Osteoblast (primary cell): Measurements from ENCODE around the gene HP. TPM values are rescaled to one million over a fixed set of nuclear protein-coding genes. Genes with fewer than 3 reads are reported as not detected.
"Not testable (repeated sequence)": the region's sequence is repeated elsewhere in the genome, so short reads cannot be mapped to it uniquely, and the experiment has no call there.

ENCODE experiments used
- DNase-seq: peaks from one replicate; pipeline ENCODE4 v3.0.0; 2011; ENCODE audit warnings: low spot score, mixed read lengths; ENCODE audit not compliant: insufficient read length; ENCODE audit errors: missing footprints
- H2AFZ ChIP-seq: 2 replicates; pipeline ENCODE4 v1.6.0; 2011; ENCODE audit warnings: mild to moderate bottlenecking, low read length
- H3K27ac ChIP-seq: 2 replicates; pipeline ENCODE4 v1.5.1; 2011; ENCODE audit warnings: mild to moderate bottlenecking, low read depth, low read length, moderate library complexity
- H3K27me3 ChIP-seq: 2 replicates; pipeline ENCODE4 v1.6.0; 2012; ENCODE audit warnings: mild to moderate bottlenecking, control low read depth, inconsistent platforms, low read length, moderate library complexity; ENCODE audit not compliant: insufficient read depth
- H3K36me3 ChIP-seq: 2 replicates; pipeline ENCODE4 v1.5.1; 2011; ENCODE audit warnings: mild to moderate bottlenecking, low read length, control low read depth, moderate library complexity; ENCODE audit not compliant: insufficient read depth
- H3K4me1 ChIP-seq: 2 replicates; pipeline ENCODE4 v1.5.1; 2011; ENCODE audit warnings: mild to moderate bottlenecking, low read length, control low read depth, moderate library complexity; ENCODE audit not compliant: insufficient read depth
- H3K4me2 ChIP-seq: 2 replicates; pipeline ENCODE4 v1.6.0; 2011; ENCODE audit warnings: mild to moderate bottlenecking, low read length; ENCODE audit not compliant: insufficient read depth
- H3K4me3 ChIP-seq: fragments of 200-600 bp; sonication (generic); 3 replicates; pipeline ENCODE4 v1.5.1; 2012; ENCODE audit warnings: mild to moderate bottlenecking, low read length, inconsistent platforms; ENCODE audit not compliant: insufficient read depth
- H3K79me2 ChIP-seq: 2 replicates; pipeline ENCODE4 v1.6.0; 2012; ENCODE audit warnings: mild to moderate bottlenecking, low read length, control low read depth, inconsistent platforms; ENCODE audit not compliant: insufficient read depth
- H3K9me3 ChIP-seq: 2 replicates; pipeline ENCODE4 v1.5.1; 2011; ENCODE audit warnings: low read depth, low read length, control low read depth
- H4K20me1 ChIP-seq: 2 replicates; pipeline ENCODE4 v1.6.0; 2012; ENCODE audit warnings: mild to moderate bottlenecking, low read length, control low read depth; ENCODE audit not compliant: insufficient read depth
- total RNA-seq: library from RNA; depleted of rRNA; stranded (reverse); fragments of >200 nt; gene quantifications from 2 replicates; pipeline ENCODE4 v1.2.3, GENCODE V29; 2012
- TF ChIP-seq, protein P1 (sequence below): IDR thresholded peaks from 2 replicates; pipeline ENCODE4 v1.5.1; 2011; ENCODE audit warnings: mild to moderate bottlenecking, low read depth, low read length, moderate library complexity; ENCODE audit errors: extremely low read depth

Gene HP
- total RNA-seq, 1 donor, result not detected

DNA sequence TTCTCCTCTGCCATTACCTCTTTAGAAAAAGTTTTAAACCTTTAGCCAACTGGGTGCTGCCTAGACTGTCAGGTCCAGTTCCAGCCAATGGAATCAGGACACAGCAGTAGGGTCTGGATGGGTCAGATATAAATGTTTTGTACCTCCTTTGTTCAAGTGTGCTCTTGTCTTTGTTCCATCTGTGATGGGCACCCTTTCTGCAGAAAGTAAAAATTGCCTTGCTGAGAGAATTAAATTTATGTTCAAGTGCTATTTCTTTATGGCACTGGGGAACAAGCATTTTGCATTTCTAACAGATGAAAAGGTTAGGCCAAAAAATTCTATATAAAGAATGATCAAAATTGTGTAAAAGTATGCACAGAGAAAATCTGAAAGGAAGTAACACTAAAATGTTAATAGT lies 5.2 kb upstream of the HP start:
- H3K4me2 ChIP-seq, result no peak overlapping the region
- no peaks in the 10 kb centered on the region for H3K9me3 ChIP-seq
- no peak overlapping the region for H3K4me3 ChIP-seq
- no peaks in the 10 kb centered on the region for H4K20me1 ChIP-seq
- no peak overlapping the region for H3K27ac ChIP-seq
- H3K79me2 ChIP-seq, result no peaks in the 10 kb centered on the region
- no peak overlapping the region for H2AFZ ChIP-seq
- TF ChIP-seq, protein P1, sequence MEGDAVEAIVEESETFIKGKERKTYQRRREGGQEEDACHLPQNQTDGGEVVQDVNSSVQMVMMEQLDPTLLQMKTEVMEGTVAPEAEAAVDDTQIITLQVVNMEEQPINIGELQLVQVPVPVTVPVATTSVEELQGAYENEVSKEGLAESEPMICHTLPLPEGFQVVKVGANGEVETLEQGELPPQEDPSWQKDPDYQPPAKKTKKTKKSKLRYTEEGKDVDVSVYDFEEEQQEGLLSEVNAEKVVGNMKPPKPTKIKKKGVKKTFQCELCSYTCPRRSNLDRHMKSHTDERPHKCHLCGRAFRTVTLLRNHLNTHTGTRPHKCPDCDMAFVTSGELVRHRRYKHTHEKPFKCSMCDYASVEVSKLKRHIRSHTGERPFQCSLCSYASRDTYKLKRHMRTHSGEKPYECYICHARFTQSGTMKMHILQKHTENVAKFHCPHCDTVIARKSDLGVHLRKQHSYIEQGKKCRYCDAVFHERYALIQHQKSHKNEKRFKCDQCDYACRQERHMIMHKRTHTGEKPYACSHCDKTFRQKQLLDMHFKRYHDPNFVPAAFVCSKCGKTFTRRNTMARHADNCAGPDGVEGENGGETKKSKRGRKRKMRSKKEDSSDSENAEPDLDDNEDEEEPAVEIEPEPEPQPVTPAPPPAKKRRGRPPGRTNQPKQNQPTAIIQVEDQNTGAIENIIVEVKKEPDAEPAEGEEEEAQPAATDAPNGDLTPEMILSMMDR, result no peak
- DNase-seq, result no peak
- no peaks in the 10 kb centered on the region for H3K36me3 ChIP-seq
- no peaks in the 10 kb centered on the region for H3K27me3 ChIP-seq
- peaks cover 8% of the 10 kb centered on the region for H3K4me1 ChIP-seq

DNA sequence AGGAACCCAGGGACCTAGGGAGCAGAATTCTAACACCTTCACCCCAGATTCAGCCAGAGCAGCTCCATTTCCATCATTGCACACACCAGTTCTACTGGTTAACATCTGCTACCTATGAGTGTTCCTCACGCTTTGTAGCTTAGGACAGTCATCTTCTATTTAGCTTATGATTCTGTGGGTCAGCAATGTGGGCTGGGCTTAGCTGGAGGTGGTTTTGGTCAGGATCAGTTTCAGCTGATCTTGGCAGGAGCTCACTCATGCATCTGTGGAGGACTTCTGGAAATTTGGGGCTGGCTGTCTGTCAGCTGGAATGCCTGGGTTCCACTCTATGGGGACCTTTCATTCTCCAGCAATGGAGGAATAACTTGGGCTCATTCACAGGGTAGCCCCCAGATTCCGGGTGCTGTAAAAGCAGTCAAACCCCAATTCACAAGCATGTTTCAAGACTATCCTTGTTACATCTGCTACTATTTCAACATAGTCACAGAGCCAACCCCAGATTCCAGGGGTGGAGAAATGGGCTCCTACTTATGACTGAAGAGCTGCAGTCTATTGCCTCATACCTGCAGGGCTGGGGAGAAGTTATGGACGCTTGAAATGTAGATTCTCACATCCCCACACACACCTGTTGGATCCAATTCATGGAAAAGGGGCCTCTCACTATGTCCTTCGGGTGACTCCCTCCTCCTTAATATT lies 3.4 kb upstream of the HP start:
- H3K79me2 ChIP-seq, result no peaks in the 10 kb centered on the region
- peak; percentile 88 for DNase-seq
- TF ChIP-seq, protein P1, result no peak

DNA sequence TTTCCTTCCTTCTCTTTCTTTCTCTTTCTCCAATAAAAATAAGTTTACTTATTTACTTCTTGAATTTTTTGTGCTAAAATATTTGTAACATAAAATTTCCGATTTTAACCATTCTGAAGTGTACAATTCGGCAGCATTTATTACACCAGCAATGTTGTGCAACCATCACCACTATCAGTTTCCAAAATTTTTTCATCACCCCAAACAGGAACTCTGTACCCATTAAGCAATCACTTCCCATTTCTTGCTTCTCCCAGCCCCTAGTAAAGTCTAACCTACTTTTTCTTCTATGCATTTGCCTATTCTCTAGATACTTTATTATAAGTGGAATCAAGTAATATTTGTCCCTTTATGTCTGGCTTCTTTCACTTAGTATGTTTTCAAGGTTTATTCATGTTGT lies 2.5 kb upstream of the HP start:
- no peak overlapping the region for H3K4me3 ChIP-seq
- TF ChIP-seq, protein P1, result no peak
- H4K20me1 ChIP-seq, result no peaks in the 10 kb centered on the region
- H3K4me1 ChIP-seq, result peaks cover 8% of the 10 kb centered on the region
- no peaks in the 10 kb centered on the region for H3K9me3 ChIP-seq
- no peaks in the 10 kb centered on the region for H3K79me2 ChIP-seq
- no peak overlapping the region for H3K27ac ChIP-seq
- no peak overlapping the region for H3K4me2 ChIP-seq
- no peak for DNase-seq
- H2AFZ ChIP-seq, result no peak overlapping the region
- H3K27me3 ChIP-seq, result no peaks in the 10 kb centered on the region
- H3K36me3 ChIP-seq, result no peaks in the 10 kb centered on the region

More for the DNA sequence above, 3.4 kb upstream of the HP start:
- Histone ChIP-seq H3K27me3 (no peaks in the 10 kb centered on the region), H3K4me2 (no peak overlapping the region), H2AFZ (no peak overlapping the region), H3K4me1 (peaks cover 8% of the 10 kb centered on the region), H4K20me1 (no peaks in the 10 kb centered on the region), H3K4me3 (no peak overlapping the region), H3K9me3 (no peaks in the 10 kb centered on the region), H3K27ac (no peak overlapping the region), H3K36me3 (no peaks in the 10 kb centered on the region)

DNA sequence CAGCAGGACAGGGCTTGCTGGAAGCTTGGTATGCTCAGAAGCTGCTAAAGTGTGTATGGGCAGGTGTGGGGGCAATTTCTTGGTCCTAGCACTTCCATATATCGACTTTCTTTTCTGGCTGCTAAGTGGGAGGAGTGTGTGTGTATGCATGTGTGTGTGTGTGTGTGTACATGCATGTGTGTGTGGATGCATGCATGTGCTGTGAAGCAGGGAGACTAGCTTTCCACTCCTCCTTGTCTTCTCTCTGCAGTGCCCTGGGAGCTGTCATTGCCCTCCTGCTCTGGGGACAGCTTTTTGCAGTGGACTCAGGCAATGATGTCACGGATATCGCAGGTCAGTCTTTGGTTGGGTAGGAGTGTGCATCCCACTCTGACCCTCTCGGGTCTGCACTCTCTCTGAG lies 1.6 kb downstream of the HP start:
- no peak for DNase-seq
- Histone ChIP-seq H3K27me3 (no peaks in the 10 kb centered on the region), H3K9me3 (no peaks in the 10 kb centered on the region), H3K27ac (no peak overlapping the region), H3K4me1 (peaks cover 3% of the 10 kb centered on the region), H3K4me2 (no peak overlapping the region), H3K79me2 (no peaks in the 10 kb centered on the region), H3K36me3 (no peaks in the 10 kb centered on the region), H3K4me3 (no peak overlapping the region), H2AFZ (no peak overlapping the region), H4K20me1 (no peaks in the 10 kb centered on the region)
- TF ChIP-seq, protein P1, result no peak

DNA sequence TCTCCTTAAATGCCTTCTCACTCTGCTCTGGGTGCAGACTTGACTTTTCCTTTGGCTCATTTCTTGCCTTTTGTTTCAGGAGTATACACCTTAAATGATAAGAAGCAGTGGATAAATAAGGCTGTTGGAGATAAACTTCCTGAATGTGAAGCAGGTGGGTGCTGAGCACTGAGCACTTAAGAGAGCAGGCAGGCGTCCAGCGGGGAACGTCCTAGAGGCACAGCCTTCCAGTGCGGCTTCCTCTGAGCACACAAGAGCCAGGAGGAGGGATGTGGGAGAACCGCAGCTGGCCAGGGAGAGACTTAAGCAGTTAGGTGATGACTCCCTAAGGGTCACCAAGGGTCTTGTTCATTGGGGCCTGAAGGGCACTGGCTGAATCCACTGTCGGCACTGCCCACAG lies 3.0 kb downstream of the HP start:
- not testable (repeated sequence) for H3K36me3 ChIP-seq, H3K79me2 ChIP-seq, H2AFZ ChIP-seq, H3K27ac ChIP-seq, H3K4me3 ChIP-seq, H4K20me1 ChIP-seq, H3K27me3 ChIP-seq, H3K4me2 ChIP-seq, H3K4me1 ChIP-seq, DNase-seq, H3K9me3 ChIP-seq

DNA sequence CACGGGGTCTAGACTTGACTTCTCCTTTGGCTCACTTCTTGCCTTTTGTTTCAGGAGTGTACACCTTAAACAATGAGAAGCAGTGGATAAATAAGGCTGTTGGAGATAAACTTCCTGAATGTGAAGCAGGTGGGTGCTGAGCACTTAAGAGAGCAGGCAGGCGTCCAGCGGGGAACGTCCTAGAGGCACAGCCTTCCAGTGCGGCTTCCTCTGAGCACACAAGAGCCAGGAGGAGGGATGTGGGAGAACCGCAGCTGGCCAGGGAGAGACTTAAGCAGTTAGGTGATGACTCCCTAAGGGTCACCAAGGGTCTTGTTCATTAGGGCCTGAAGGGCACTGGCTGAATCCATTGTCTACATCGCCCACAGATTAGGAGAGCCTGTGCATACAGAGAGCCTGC lies 4.8 kb downstream of the HP start:
- H3K36me3 ChIP-seq, H4K20me1 ChIP-seq, DNase-seq, H3K27me3 ChIP-seq, H3K4me1 ChIP-seq, H3K27ac ChIP-seq, H3K4me2 ChIP-seq, H3K9me3 ChIP-seq, H2AFZ ChIP-seq, H3K79me2 ChIP-seq, H3K4me3 ChIP-seq: not testable (repeated sequence)
